Ammon's horn (tissue), 1 donor: ENCODE results near the gene RTP5.
A peak's percentile ranks its signal among the peaks of the same experiment; 100 is the strongest.
"Not testable (repeated sequence)": the region's sequence is repeated elsewhere in the genome, so short reads cannot be mapped to it uniquely, and the experiment has no call there.

Source experiments
- DNase-seq: peaks from one replicate; pipeline ENCODE4 v3.0.0-alpha.2; 2016; ENCODE audit warnings: low spot score

RTP5 gene

GRCh38 chr2:241870611-241871537 is 1.3 kb downstream of the RTP5 start:
- no peak for DNase-seq

DNA sequence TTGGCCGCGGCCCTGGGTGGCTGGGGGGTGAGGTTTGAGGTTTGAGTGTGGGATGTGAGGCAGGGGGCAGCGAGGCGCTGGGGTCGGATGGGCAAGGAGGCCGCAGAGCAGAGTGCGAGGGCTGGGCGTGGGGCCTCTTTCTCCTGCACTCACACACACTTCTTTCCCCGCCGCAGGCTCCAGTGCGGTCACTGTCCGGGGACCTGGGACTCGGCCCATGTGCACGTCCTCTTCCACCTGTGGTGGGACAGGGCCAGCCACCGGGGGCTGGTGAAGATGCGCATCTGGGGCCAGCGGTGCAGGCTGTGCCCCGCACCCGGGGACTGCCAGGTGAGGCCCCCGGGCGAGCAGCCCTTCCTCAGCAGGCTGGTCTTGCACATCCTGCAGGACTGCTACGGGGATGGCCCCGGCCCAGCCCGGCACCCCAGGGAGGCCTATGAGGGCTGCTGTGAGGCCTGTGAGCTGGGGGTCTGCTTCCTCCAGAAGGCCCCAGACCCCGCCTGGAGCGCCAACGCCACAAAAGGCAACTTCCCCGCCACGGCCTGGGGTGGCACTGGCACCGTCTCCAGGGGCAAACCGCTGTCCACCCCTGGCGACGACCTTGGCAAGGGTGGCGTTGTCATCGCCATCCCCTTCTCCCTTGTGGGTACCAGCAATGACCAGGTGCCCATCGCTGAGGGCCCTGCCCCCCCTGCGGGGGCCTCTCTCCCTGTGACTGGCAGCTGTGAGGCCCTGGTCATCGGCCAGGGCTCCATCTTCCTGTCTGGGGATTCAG is 2.2 kb downstream of the RTP5 start:
- no peak for DNase-seq

DNA sequence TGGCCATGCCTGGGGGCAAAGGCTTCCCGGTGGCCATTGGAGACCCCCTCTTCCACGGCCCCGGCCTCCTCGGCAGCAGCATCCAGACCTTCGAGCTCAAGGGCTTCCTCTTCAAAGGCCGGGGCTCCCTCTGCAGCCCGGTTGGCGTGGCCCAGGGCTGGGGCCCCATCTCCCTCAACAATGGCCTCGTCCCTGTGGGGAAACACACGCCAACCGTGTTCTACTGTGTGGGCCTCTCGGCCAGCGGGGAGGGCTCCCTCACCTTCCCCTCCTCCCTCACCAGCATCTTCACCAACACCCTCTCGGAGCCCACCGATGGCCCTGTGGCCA is 2.7 kb downstream of the RTP5 start:
- DNase-seq: no peak

DNA sequence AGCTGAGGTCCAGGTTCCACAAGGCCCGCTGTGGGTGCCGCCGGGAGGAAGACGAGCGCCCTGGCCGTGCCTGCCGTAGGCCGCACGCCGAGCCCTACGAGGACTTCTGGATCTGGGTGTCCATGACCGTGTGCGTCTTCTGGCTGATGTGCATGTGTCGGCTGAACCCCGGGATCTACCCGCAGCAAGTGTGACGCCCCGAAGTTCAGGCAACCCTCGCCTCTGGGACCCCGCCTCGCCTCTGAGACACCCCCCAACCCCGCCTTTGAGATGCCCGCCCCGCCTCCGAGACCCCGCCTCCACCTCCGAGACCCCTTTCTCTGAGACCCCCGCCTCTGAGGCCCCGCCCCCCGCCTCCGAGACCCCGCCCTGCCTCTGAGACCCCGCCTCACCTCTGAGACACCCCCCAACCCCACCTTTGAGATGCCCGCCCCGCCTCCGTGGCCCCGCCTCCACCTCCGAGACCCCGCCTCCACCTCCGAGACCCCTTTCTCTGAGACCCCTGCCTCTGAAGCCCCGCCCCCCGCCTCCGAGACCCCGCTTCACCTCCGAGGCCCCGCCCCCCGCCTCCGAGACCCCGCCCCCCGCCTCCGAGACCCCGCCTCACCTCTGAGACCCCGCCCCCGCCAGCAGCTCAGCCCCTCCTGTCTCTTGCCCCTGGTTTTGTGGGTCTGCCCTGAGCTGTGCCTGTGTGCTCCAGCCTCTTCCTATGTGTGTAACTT is 3.7 kb downstream of the RTP5 start:
- DNase-seq: no peak

GRCh38 chr2:241873803-241874110 is 4.2 kb downstream of the RTP5 start:
- DNase-seq: no peak

DNA sequence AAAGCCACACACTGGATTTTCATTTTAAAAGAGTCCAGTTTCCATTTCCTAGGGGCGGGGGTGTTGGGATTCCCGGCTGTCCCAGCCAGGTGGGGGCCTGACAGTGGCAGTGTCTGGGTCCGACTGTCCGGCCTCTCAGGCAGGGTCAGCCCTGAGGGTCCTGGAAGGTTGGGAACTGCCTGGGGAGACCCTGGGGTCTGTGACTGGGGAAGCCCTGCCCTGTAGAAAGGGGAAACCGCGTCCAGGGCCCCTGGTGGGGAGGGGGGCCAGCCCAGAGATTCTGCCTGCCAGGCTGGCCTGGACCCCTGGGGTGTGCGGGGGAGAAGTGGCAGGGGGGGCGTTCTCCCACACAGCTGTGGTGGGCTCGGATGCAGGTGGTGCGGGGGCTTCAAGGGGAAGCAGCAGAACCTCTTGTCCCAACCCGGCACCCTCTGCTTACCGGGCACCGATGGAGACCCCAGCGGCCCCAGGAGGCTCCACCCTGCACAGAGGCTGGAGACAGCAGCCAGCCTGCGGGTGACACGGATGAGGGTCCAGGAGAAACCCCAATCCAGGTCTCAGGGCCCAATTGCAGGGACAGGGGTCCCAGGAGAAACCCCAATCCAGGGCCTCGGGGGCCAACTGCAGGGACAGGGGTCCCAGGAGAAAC is 4.9 kb downstream of the RTP5 start:
- no peak for DNase-seq

DNA sequence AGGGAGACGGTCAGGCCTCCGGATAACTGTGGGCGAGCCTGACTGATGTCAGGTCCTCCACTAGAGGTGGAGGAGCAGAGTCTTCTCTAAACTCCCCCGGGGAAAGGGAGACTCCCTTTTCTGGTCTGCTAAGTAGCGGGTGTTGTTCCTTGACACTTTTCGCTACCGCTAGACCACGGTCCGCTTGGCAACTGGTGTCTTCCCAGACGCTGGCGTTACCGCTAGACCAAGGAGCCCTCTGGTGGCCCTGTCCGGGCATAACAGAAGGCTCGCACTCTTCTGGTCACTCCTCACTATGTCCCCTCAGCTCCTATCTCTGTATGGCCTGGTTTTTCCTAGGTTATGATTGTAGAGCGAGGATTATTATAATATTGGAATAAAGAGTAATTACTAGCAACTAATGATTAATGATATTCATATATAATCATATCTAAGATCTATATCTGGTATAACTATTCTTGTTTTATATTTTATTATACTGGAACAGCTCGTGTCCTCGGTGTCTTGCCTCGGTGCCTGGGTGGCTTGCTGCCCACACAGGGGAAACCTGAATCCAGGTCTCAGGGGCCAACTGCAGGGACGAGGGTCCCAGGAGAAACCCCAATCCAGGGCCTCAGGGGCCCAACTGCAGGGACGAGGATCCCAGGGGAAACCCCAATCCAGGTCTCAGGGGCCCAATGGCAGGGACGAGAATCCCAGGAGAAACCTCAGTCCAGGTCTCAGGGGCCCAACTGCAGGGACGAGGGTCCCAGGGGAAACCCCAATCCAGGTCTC is 6.4 kb downstream of the RTP5 start:
- DNase-seq: not testable (repeated sequence)

GRCh38 chr2:241876528-241877196 is 7.1 kb downstream of the RTP5 start:
- DNase-seq: no peak

DNA sequence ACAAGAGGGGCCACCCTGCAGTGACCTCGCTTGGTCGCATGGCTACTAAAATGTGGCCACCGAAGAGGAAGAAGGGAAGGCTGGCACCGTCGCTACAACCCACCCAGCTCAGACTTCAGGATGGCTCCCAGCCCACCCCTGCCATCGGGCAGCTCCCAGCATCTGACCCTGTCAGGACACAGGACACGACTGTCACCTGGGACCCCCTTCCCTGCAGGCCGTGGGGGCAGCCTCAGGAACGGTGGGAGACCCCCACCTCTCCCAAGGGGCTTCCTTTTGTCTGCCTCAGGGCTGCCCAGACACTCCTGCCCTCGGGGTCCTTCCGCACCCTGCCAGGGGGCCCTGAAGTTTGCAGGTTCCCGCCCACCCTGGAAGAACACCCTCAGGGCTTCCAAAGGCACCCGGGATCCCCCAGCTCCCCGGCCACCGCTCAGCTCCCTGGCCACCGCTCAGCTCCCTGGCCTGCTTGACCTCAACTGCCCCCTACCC is 7.7 kb downstream of the RTP5 start:
- DNase-seq: no peak

- peak; percentile 84 for DNase-seq
Observed at GRCh38 chr2:241877989-241878970, 8.8 kb downstream of the RTP5 start.

- no peak for DNase-seq
Observed at GRCh38 chr2:241879326-241879725, 9.8 kb downstream of the RTP5 start.

DNA sequence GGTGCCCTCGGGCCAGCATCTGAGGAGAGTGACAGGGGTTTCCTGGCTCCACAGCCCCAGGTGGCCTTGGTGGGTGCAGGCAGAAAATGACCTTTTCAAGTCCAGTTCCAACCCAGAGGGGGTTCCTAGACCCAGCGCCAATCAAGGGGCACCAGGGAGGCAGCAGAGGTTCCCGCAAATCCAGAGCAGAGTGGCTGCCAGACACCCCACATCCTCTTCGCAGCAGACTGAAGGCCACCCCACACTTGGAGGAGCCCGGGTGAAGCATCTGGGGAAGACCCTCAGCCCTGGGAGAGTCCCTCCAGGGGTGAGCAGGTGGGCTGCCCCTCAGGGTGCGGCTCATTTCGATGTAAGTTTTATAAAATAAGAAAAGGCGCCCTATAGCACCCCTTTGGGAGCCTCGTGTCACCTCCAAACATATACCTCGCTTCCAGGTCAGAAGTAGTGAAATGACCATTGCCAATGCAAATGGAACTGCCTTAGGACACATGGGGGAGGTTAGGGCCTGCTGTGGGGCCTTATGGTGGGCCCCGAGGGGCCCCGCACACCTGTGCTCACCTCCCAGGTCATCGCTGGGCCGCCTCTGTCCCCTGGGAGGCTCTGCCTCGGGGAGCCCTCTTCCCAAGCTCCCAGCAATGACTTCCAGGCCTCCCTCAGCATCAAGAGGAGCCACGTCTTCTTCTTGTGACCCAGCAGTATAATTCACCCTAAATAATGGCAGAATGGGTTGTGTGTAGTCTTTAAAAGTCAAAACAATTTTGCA is 11.0 kb downstream of the RTP5 start:
- no peak for DNase-seq

DNA sequence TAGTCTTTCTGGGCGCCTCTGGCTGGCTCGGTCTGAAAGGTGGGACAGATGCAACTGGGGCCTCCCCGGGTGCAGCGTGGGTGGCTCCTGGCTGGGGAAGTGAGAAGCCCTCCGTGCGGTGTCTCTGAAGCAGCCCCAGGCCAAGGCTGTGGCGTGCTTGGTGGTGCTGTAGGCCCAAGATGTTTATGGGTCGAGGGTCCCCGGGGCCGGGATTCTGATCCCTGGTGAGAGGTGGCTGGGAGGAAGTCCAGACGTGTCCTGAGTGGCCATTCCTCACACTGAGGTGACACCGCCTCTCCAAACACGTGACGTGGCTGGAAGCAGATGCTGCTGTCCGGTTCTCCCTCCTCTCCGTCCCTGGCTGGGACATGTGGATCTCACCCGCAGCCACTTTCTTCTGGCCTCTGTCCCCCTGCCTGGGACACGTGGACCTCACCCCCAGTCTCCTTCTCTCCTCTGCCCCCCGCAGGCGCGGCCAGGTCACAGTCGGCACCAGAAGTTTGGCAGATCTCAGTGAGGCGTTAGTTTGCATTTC is 12.6 kb downstream of the RTP5 start:
- DNase-seq: no peak

DNA sequence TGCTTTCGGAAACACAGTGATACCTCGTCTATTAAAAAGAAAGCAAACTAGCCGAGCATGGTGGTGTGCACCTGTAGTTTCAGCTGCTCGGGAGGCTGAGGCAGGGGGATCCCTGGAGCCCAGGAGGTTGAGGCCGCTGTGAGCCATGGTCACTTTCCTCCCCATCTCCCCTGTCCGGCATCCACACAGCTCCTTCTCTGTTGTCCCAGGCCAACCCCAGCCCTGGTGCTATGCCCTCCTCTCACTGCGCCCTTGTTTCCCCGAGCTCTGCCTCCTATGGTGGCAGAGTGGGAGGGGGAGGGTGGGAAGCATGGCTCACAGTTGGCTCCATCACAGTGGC is 15.4 kb downstream of the RTP5 start:
- no peak for DNase-seq

- DNase-seq: no peak
Observed at GRCh38 chr2:241885291-241885945, 15.9 kb downstream of the RTP5 start.

DNA sequence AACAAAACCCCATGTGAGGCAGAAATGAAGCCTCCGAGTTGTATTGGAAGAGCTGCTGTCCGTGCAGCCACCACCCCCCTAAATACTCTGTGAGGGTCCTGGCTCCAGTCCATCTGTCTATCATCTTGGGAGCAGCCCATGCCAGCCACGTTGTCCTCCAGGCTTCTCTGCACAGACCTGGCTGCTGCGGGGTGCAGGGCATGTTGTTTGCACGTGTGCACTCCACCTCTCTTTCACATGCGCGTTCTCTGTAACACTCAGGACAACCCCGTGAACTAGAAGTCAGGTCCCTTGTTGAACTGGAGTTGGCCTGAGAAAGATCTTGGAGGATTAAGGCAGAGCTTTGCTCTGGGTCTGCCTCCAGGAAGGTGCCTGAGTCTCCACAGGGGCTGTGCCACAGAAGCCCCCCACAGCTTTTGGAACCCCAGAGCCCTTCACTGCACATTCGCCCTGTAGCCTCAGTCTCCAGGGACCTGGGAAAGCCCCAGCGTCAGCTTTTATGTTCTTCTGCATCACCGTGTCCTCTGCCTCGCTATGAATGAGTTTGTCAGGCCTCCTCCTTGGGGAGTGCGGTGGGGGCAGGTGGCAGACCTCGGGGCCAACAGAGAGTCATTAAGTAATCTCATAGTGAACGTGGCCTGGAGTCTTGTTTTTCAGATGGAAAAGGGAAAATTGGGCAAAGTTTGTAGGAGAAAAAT is 16.6 kb downstream of the RTP5 start:
- no peak for DNase-seq

DNA sequence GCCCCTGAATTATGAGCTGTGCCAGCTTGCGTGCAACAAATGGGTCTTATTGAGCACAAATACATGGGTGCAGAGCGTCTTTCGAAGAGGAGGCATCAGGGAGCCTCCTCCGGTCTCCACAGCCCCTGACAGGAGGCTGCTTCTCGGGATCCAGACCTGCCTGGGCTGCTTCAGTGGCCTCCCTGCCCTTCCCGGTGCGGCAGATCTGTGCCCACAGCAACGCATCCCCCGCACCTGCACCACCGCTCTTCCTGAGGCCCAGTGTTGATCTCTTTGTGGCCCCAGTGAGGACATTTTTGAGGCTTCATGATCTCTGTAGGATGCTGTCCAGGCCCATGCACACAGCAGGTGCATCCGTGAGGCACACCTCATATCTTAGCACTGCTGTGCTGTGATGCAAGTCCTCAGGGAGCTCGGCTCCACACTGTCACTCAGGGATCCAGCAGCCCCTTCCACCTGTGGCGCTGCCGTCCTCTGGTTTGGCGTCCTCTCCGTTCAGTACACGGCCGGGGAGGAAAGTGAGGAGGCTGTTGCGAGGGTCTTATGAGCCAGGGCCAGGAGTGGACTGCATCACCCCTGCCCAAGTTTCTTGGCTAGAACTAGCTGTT is 17.4 kb downstream of the RTP5 start:
- no peak for DNase-seq
